GM21447 (cell line): ENCODE data around the gene PLPP6.
"Not testable (repeated sequence)": the region's sequence is repeated elsewhere in the genome, so short reads cannot be mapped to it uniquely, and the experiment has no call there.

ENCODE experiments used
- ATAC-seq: cut with Tn5 transposase; IDR thresholded peaks from one replicate; pipeline ENCODE4 v1.9.1; 2021; ENCODE audit not compliant: unreplicated experiment

The PLPP6 gene

DNA sequence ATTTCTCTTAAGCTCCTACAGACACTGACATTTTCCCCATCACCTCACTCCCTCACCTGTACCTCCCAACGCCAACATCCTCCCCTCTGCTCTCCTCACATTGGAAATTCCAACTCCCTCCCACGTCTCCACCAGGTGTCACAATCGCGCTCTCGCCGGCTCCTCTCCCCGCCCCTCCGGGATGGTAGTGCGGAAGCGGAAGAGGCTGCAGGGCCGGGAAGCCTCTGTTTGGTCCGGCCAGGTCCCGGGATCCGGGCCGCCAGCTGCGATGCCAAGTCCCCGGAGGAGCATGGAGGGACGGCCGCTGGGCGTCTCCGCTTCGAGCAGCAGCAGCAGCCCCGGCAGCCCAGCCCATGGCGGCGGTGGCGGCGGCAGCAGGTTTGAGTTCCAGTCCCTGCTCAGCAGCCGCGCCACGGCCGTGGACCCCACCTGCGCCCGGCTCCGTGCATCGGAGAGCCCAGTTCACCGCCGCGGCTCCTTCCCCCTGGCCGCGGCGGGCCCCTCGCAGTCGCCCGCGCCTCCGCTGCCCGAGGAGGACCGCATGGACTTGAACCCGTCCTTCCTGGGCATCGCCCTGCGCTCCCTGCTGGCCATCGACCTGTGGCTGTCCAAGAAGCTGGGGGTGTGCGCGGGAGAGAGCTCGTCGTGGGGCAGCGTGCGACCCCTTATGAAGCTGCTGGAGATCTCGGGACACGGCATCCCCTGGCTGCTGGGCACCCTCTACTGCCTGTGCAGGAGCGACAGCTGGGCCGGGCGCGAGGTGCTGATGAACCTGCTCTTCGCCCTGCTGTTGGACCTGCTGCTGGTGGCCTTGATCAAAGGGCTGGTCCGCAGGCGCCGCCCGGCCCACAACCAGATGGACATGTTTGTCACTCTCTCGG lies at the start of gene PLPP6:
TSS of gene PLPP6 (plus strand) at position 187 of the 881 bp plus-strand sequence. CDS start at position 269, 82 bp downstream.
- ATAC-seq = peak; percentile 84

- ATAC-seq = no peak
Observed at GRCh38 chr9:4614627-4615026, 47.5 kb upstream of the PLPP6 start.

GRCh38 chr9:4615251-4615650 lies 46.8 kb upstream of the PLPP6 start:
- ATAC-seq = no peak

DNA sequence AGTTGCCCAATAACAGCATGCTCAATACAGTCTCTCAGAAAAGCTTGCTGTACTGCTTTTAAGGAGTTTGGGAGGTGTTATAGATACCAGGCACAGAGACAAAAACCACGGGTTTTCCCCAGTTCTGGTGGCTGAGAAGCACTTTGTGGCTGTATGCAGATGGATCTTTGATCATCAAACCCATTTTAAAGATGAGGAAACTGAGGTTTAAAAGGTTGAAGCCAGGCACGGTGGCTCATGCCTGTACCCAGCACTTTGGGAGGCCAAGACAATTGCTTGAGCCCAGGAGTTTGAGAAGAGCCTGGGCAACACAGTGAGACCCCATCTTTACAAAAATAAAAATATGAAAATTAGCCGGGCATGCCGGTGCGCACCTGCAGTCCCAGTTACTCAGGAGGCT lies 46.3 kb upstream of the PLPP6 start:
- ATAC-seq = no peak

DNA sequence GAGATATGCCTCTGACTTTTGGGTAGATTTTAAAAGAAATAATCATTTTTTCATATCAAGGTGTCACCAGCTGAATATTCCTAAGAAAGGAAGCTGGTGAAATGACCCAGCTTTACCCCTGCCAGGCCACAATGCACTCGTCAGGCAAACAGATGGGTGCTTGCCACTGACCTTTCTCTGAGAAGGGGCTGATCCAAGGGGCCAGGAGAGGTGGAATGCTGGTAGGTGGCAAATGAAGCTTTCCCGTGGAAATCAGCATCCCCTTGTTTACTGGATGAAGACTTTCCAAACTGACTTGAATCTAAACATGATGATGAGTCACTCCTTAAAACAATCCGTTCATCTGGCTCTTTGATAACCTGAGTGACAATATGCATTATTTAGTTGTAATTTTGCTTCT lies 44.3 kb upstream of the PLPP6 start:
- ATAC-seq = no peak

DNA sequence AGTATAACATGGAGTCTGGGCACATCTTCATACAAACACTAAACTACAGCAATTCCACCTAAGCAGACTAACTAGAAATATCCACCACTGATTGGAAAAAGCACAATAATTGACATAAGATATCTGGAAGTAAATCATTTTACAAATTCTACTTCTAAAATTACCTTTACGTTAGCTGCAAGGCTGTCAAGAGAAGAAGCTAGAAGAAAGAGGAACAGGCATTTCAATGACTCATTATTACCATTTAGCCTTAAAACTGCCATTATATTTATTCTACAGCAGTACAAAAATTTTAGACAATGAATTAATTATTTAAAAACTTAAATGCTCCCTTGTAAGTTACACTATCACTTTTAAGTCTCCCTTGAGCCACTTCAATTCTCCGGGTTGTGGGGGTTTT lies 43.4 kb upstream of the PLPP6 start:
- no peak for ATAC-seq

GRCh38 chr9:4620057-4620765 lies 41.9 kb upstream of the PLPP6 start:
- no peak for ATAC-seq

DNA sequence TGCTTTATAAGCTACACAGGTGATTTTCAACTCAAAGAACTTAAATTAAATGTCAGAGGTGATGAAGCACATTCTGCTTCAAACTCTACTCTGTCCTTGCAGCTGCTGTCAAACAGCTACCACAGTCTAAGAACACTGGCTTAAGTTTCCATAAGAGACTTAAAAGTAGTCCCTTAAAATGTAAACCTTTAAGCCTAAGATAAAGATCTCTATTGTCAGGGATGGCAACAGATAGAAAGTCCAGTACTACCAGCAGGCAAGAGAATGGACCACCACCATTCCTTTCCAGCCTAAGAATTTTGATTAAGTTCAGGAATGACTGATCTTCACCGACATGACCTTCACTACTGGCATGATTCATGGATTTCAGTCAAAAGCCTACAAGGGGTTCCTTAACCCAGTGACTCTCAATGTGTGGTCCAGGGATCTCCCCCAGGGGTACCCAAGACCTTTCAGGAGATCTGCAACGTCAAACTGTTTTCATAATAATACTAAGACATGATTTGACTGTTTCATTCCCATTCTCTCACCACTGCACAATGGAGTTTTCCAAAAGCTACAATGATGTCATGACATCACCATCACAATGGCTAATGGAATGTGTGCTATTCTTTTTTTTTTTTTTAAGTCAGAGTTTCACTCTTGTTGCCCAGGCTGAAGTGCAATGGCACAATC lies 41.1 kb upstream of the PLPP6 start:
- no peak for ATAC-seq

- ATAC-seq = no peak
Observed at GRCh38 chr9:4622016-4622415, 40.1 kb upstream of the PLPP6 start.

GRCh38 chr9:4630836-4631235 lies 31.3 kb upstream of the PLPP6 start:
- no peak for ATAC-seq

DNA sequence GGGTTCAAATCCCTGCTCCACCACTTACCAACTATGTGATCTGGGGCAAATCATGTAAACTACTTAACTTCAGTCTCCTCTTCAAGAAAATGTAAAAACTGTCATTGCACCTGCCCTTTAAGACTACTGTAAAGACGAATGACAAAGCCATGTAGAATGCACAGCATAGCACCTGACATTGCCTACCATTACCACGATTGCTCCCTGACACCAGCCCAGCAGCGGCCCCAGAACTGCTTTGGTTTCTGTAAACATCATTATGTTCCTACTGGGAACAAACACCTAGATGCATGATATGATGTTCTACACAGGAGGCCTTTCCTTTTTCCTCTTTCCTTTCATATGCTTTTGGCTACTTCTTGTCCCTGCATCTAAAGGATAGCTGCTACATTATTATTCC lies 23.1 kb upstream of the PLPP6 start:
- ATAC-seq = no peak

- ATAC-seq = no peak
Observed at GRCh38 chr9:4639420-4639819, 22.7 kb upstream of the PLPP6 start.

DNA sequence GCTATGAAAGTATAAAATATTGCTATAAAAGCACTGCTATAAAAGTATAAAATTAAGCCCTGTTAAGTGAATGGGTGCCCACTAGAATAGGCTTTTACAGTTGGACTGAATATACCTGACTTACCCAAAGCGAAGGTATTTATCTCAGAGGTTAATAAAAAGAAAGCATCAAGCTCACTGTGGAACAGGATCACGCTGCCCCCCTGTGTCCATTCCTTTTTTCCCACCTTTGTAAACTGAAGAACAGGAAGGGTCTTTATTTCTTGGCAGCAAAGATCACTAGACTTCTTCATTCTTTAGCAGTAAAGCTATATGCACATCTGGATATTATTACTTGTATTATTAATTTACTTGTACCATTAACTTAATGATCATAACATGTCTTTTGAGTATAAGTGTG lies 22.1 kb upstream of the PLPP6 start:
- ATAC-seq = no peak

DNA sequence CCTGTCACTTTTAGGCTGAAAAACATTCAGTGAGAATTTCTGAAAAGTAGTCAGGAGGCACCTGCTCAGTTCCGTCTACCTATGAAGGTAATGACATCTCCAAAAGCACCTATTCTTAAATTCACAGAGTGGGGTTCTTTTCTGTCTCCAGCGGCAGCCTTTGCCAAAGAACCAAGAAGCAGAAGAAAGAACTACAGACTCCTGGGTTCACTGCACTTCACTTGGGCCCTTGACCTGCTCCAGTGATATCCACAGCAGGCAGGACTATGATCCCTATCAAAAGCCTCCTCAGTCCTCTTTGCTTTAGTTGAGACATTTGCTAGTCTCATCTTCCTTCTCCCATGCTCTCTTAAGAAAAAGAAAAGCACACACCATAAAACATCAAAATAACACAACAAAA lies 19.7 kb upstream of the PLPP6 start:
- no peak for ATAC-seq

DNA sequence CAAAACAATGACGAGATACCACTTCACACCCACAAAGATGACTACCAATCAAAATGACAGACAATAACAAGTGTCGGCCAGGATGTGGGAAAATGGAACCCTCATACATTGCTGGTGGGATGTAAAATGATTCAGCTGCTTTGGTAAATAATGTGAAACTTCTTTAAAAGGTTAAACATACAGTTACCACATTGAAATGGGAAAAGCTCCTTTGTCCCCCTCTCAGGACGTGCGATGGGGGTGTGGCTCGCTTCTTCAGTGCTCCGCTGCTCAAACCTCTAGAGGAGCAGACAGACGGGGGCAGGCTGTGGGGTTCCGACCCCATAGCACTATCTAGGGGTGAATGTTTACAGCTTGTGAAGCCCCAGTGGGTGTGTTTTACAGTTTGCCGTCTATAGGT lies 8.0 kb upstream of the PLPP6 start:
- ATAC-seq = no peak

GRCh38 chr9:4654538-4654937 lies 7.6 kb upstream of the PLPP6 start:
- ATAC-seq = no peak

GRCh38 chr9:4656196-4656595 lies 5.9 kb upstream of the PLPP6 start:
- ATAC-seq = not testable (repeated sequence)

DNA sequence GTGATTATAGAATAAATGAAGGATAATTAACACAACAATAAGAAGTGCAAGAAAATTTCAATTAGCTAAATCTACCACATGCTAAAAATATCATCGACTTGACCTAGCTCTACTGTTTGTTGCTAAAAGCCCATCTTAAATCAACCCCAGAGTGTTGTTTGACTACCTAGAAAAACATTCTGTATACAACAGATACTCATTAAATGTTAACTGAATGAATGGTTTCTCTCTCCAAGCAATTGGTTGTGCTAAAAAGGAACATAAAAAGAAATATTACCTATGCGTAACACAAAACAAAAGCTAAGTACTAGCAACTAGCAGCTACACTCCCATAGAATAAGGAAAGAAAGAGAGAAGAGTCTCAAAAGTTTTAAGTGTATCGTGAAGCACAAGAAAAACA lies 5.5 kb upstream of the PLPP6 start:
- ATAC-seq = no peak

- ATAC-seq = no peak
Observed at GRCh38 chr9:4657426-4658159, 4.5 kb upstream of the PLPP6 start.

DNA sequence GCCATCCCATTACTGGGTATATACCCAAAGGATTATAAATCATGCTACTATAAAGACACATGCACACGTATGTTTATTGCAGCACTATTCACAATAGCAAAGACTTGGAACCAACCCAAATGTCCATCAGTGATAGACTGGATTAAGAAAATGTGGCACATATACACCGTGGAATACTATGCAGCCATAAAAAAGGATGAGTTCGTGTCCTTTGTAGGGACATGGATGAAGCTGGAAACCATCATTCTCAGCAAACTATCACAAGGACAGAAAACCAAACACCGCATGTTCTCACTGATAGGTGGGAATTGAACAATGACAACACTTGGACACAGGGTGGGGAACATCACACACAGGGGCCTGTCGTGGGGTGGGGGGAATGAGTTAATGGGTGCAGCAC lies 1.4 kb upstream of the PLPP6 start:
- not testable (repeated sequence) for ATAC-seq

- no peak for ATAC-seq
Observed at GRCh38 chr9:4661165-4661564, 929 bp upstream of the PLPP6 start.
